A549 treated with ZK216348 at 1 μM for 4 hours (cell line): ENCODE results near the gene PSMB1. TPM values are rescaled to one million over a fixed set of nuclear protein-coding genes. Genes with fewer than 3 reads are reported as not detected.

ENCODE experiments used
- total RNA-seq: library from RNA; stranded (reverse); fragments of 200-300 nt; extraction: Qiagen RNA extraction; gene quantifications from 5 replicates; pipeline ENCODE4 v1.2.3, GENCODE V29; 2022; ENCODE audit warnings: low read depth

The PSMB1 gene
- 221 to 250 TPM (median 235 TPM) in 5 replicates for total RNA-seq

DNA sequence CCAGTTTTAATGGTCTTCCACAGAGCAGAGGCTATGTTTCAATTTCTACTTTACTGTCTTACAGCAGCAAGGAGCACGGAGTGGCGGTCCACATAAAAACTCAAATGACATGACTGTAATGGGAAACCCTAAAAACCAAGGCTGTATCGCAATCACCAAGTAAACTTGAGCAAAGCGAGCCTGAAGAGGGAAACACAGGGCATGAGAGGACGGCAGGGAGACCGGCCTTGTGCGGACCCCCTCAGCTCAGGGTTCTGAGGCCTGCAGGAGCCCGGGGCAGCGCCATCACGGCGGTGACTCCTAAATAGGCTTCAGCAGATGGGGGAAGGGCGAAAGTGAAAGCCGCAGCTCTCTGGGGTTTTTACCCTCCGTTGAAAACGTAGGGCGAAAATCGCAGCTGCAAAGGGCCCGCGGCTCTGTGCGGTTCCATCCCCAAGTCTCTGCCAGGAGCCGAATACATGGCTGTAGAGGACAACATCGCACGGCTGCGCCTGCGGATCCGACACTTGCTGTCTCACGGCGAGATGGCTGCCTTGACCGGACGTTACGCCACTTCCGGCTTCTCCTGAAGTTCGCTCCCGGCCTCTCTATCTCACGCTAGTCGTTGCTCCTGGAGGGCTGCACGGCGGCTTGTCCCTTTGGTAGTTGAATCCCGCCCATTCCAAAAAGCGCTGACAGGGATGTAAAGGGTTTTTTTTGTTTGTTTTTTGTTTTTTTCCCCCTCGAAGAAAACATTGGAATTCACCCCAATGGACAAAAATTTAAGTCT is at the start of gene PSMB1:
PSMB1 (minus strand) TSS at position 543 of the 769 bp plus-strand sequence; CDS start at position 478, 65 bp downstream.

DNA sequence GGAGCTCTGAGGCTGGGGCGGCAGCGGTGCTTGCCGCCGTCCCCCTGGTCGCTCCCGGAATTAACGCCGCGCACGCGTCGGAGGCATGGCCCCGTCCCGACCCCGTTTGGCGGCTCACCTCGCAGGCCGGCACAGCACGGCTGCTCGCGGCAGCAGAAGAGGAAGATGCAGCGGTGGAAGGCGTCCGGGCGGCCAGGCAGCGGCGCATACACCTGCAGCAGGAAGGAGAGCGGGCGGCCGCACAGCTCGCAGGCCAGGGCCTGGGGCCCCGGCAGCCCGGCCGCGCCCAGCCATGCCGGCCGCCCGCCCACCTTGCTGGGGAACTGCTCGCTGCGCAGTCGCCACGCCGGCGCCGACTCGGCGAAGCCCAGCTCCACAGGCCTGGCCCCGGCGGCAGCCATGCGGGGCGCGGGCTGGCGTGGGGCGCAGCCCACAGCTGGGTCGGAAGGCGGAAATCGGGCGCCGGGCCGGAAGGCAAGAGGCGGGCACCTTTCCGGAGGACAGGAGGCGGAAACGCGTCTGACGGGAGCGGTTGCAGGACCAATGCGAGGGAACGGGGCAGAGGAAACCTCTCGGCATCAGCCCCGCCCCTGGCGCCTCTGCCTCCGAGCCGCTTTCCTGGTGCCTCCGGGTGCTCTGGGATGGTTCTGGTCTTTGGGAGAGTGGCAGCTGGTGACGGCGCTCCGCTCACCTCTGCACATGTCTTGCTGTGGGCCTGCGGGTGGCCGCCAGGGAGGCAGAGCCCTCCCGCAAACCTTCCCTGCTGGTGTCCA is 31.3 kb upstream of the PSMB1 start, which contains the start of gene PDCD2:
PDCD2 (minus strand) TSS at position 457 of the 773 bp plus-strand sequence; CDS start at position 401, 56 bp downstream.

DNA sequence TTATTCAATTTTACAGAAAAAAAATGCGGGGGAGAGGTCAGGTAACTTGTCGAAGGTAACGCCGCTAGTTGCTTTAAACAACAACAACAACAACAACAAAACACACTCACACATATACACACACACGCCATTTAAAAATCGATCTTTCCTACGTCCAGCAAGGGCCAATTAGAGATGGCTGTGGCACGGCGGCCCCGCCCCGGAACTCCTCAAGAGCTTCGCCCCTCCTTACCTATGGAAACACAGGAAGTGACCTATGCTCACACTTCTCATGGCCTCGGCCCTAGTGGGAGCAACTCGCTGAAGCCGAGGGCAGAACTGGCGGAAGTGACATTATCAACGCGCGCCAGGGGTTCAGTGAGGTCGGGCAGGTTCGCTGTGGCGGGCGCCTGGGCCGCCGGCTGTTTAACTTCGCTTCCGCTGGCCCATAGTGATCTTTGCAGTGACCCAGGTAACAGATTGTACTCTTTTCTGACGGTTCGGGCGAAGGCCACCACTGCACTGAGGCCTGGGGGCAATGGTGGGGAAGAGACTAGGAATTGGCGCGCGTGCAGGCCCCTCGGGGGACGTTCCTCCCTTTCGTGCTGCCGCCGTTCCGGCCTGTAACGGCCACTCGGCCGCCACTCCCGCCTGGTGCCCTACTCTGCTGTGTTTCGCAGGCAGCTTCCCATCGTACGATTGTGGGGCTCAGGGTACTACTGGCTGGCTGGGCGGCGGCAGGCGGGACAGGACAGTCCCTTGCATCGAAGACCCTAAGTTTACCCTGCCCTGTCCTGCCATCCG is 1.1 kb upstream of the PSMB1 start, which contains the start of gene TBP:
TBP (plus strand) TSS at position 357 of the 783 bp plus-strand sequence. CDS start 2,661 bp downstream, outside the sequence.

Other genes with a start within 250 kb of the PSMB1 start
- 8.8 to 11.1 TPM (median 9.2 TPM) in 5 replicates for gene FAM120B, start 246.5 kb downstream of the PSMB1 start, total RNA-seq
- gene TBP, start 1.1 kb upstream of the PSMB1 start, total RNA-seq: 12.5 to 18.6 TPM (median 14.5 TPM) in 5 replicates
- gene PDCD2, start 31.3 kb upstream of the PSMB1 start, total RNA-seq: 51.6 to 67.7 TPM (median 54.1 TPM) in 5 replicates